Measurements from ENCODE around the gene IL7R. TPM values are rescaled to one million over a fixed set of nuclear protein-coding genes. Genes with fewer than 3 reads are reported as not detected.

IL7R gene
- total RNA-seq, 1 experiment from 2014 or later = 0.98 TPM

DNA sequence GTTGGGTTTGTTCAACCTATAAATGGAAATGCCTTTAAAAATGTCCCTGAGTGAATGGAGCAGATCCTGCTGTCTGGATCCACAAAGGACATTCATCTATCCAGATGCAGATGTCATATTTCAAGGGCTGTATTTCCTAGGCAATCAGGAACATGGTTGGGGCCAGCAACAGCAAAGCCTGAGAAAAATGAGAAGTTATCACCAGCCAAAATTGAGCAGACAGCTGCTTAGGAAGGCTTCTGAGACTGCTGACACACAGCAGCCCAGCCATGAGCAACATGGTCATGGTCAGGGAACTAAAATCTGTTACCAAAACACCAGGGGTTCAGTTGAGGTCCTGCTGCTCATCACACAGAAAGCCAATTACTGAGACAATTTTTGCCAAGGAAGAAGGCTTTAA, 9.2 kb upstream of the IL7R start:
- intact Hi-C loops (cut with micrococcal nuclease) = no loop called here
- no peak overlapping the region for H3K9ac ChIP-seq (ENCODE audit: low read length)
- CTCF ChIA-PET = no interaction called here
- no peaks in the 10 kb centered on the region for H4K20me1 ChIP-seq (ENCODE audit: insufficient read depth)
- no peaks in the 10 kb centered on the region for H3K36me3 ChIP-seq (ENCODE audit: control insufficient read depth in 1 of 2, insufficient read depth in 2 of 2, low read length in 2 of 2)
- no peaks in the 10 kb centered on the region for H3K9me2 ChIP-seq (ENCODE audit: insufficient read depth)
- no peak for TF ChIP-seq POLR2A (IDR thresholded peaks at IDR 0.05; ENCODE audit: borderline replicate concordance, extremely low read depth, insufficient read depth, insufficient read length)
- TF ChIP-seq SIN3A (IDR thresholded peaks at IDR 0.05; ENCODE audit: low read depth) = no peak
- TF ChIP-seq, protein P1, sequence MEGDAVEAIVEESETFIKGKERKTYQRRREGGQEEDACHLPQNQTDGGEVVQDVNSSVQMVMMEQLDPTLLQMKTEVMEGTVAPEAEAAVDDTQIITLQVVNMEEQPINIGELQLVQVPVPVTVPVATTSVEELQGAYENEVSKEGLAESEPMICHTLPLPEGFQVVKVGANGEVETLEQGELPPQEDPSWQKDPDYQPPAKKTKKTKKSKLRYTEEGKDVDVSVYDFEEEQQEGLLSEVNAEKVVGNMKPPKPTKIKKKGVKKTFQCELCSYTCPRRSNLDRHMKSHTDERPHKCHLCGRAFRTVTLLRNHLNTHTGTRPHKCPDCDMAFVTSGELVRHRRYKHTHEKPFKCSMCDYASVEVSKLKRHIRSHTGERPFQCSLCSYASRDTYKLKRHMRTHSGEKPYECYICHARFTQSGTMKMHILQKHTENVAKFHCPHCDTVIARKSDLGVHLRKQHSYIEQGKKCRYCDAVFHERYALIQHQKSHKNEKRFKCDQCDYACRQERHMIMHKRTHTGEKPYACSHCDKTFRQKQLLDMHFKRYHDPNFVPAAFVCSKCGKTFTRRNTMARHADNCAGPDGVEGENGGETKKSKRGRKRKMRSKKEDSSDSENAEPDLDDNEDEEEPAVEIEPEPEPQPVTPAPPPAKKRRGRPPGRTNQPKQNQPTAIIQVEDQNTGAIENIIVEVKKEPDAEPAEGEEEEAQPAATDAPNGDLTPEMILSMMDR (IDR thresholded peaks at IDR 0.05 in 2 of 3, conservative IDR thresholded peaks at IDR 0.05 in 1 of 3; ENCODE audit: borderline replicate concordance in 1 of 3, insufficient read depth in 1 of 3, low read depth in 2 of 3, low read length in 2 of 3) = no peak
- TF ChIP-seq RAD21 (IDR thresholded peaks at IDR 0.05; ENCODE audit: low read depth) = no peak
- TF ChIP-seq, protein P2, sequence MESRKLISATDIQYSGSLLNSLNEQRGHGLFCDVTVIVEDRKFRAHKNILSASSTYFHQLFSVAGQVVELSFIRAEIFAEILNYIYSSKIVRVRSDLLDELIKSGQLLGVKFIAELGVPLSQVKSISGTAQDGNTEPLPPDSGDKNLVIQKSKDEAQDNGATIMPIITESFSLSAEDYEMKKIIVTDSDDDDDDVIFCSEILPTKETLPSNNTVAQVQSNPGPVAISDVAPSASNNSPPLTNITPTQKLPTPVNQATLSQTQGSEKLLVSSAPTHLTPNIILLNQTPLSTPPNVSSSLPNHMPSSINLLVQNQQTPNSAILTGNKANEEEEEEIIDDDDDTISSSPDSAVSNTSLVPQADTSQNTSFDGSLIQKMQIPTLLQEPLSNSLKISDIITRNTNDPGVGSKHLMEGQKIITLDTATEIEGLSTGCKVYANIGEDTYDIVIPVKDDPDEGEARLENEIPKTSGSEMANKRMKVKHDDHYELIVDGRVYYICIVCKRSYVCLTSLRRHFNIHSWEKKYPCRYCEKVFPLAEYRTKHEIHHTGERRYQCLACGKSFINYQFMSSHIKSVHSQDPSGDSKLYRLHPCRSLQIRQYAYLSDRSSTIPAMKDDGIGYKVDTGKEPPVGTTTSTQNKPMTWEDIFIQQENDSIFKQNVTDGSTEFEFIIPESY (IDR thresholded peaks at IDR 0.05; ENCODE audit: extremely low read depth, insufficient replicate concordance, low read length) = no peak
- TF ChIP-seq CEBPB (IDR thresholded peaks at IDR 0.05; ENCODE audit: low read depth) = no peak
- no peak for TF ChIP-seq POLR2AphosphoS5 (IDR thresholded peaks at IDR 0.05; ENCODE audit: low read depth, low read length)
- no peak for TF ChIP-seq SRF (IDR thresholded peaks at IDR 0.05; ENCODE audit: low read depth)
- no peak for TF ChIP-seq EZH2 (IDR thresholded peaks at IDR 0.05)
- TF ChIP-seq TCF7L2 (IDR thresholded peaks at IDR 0.05; ENCODE audit: borderline replicate concordance, extremely low read depth, insufficient read depth, insufficient read length) = no peak
- TF ChIP-seq EGR1 (IDR thresholded peaks at IDR 0.05; ENCODE audit: low read depth) = no peak
- TF ChIP-seq FOSL1 (IDR thresholded peaks at IDR 0.05; ENCODE audit: low read depth) = no peak
- TF ChIP-seq REST (IDR thresholded peaks at IDR 0.05; ENCODE audit: low read depth) = no peak
- TF ChIP-seq CBX3 (IDR thresholded peaks at IDR 0.05; ENCODE audit: low read depth) = no peak
- TF ChIP-seq MAX (IDR thresholded peaks at IDR 0.05) = no peak
- TF ChIP-seq, protein P3, sequence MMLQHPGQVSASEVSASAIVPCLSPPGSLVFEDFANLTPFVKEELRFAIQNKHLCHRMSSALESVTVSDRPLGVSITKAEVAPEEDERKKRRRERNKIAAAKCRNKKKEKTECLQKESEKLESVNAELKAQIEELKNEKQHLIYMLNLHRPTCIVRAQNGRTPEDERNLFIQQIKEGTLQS (IDR thresholded peaks at IDR 0.05) = no peak
- no peak for TF ChIP-seq YY1 (IDR thresholded peaks at IDR 0.05; ENCODE audit: extremely low read depth, insufficient replicate concordance, low read depth, low read length)
- no peak for TF ChIP-seq JUND (IDR thresholded peaks at IDR 0.05)
- H2AFZ ChIP-seq (ENCODE audit: low read depth, low read length, poor library complexity, severe bottlenecking) = no peak overlapping the region
- H3K4me2 ChIP-seq (ENCODE audit: low read length) = no peak overlapping the region
- POLR2A ChIA-PET = no interaction called here
- DNase-seq (ENCODE audit: low read depth, low spot score) (no peak), ATAC-seq (no peak)
- no peaks in the 10 kb centered on the region; a peak in 1 of 4 replicates for H3K9me3 ChIP-seq (ENCODE audit: control insufficient read depth in 1 of 2, insufficient read depth in 1 of 2, low read depth in 1 of 2, low read length in 2 of 2)
- no peaks in the 10 kb centered on the region for H3K79me2 ChIP-seq (ENCODE audit: insufficient read depth, low read length)
- no peak overlapping the region for H3K4me3 ChIP-seq (replicated peaks in 1 of 2; ENCODE audit: low read depth in 1 of 2, low read length in 2 of 2)
- H3K27me3 ChIP-seq (ENCODE audit: insufficient read depth, low read length) = peaks cover 5% of the 10 kb centered on the region; the same call in 1 of the 2 replicates
- H3K27ac ChIP-seq (ENCODE audit: low read depth, low read length) = no peak overlapping the region
- RAD21 ChIA-PET (ENCODE audit: low non-redundant PET in 1 of 2, low total read pairs in 2 of 2, uncharacterized antibody in 2 of 2, unreplicated experiment in 2 of 2) = no interaction called here
- peaks cover 0 to 6% of the 10 kb centered on the region in 2 experiments; a peak in 1 of 4 replicates for H3K4me1 ChIP-seq (ENCODE audit: control insufficient read depth in 1 of 2, insufficient read depth in 2 of 2, low read length in 2 of 2)
- no TSS peak for BruUV-seq (replicated peaks)

Data from HCT116 (cell line).